HCT116 (cell line): Measurements from ENCODE around the gene TFPI2. TPM values are rescaled to one million over a fixed set of nuclear protein-coding genes. Genes with fewer than 3 reads are reported as not detected.

ENCODE experiments used
- ATAC-seq: fragments of 200-7000 bp; cut with Tn5 transposase; 2 replicates; pipeline ENCODE4 v1.9.1; 2020; ENCODE audit warnings: mild to moderate bottlenecking, moderate library complexity
- BruUV-seq: library from RNA; stranded (reverse); fragments of 400-500 nt; replicated peaks from 2 replicates; lab custom pipeline; 2021; lab: Mats Ljungman, UMichigan
- CTCF ChIA-PET: fragments of 300-600 bp; sonication (Branson Sonifier 250); formaldehyde crosslinking; loops from one replicate; lab custom pipeline; 2021; ENCODE audit warnings: antibody characterized with exemption; lab: Charles Lee
- POLR2A ChIA-PET: fragments of 300-600, 350-600 bp; sonication (Branson Sonifier 250); formaldehyde crosslinking; loops from one replicate; lab custom pipeline; 2021; ENCODE audit warnings: antibody characterized with exemption; lab: Charles Lee
- RAD21 ChIA-PET, 2 experiments: fragments of 300-600 bp; sonication (Branson Sonifier 250); formaldehyde crosslinking; loops; one replicate each; lab custom pipeline; 2023; ENCODE audit warnings: low total read pairs in 2 of 2; ENCODE audit not compliant: uncharacterized antibody in 2 of 2, unreplicated experiment in 2 of 2, low non-redundant PET in 1 of 2; lab: Charles Lee
- DNase-seq: peaks from one replicate; pipeline ENCODE4 v3.0.0-alpha.2; 2010; ENCODE audit warnings: low read depth, low spot score
- H2AFZ ChIP-seq: fragments of 200-600 bp; shearing (Covaris generic), sonication (generic); 2 replicates; pipeline ENCODE4 v1.6.1; 2017; ENCODE audit warnings: low read depth, mixed run types, mixed read lengths, antibody characterized with exemption, low read length; ENCODE audit not compliant: poor library complexity, severe bottlenecking
- H3K27ac ChIP-seq: 2 replicates; pipeline ENCODE4 v1.5.1; 2012; ENCODE audit warnings: low read depth, low read length
- H3K27me3 ChIP-seq: fragments of 200-600 bp; sonication (generic); 2 replicates; pipeline ENCODE4 v1.6.1; 2016; ENCODE audit warnings: mixed run types, low read length, mixed read lengths; ENCODE audit not compliant: insufficient read depth
- H3K36me3 ChIP-seq, 2 experiments: fragments of 200-500 bp in 1 of 2; fragments of 200-600 bp in 1 of 2; sonication (Bioruptor generic) in 1 of 2; sonication (generic) in 1 of 2; 2 replicates each; pipeline versions ENCODE4 v1.5.1 to v1.6.1; 2014 to 2016; ENCODE audit warnings: low read length in 2 of 2, inconsistent platforms in 1 of 2, mixed read lengths in 1 of 2, mixed run types in 1 of 2; ENCODE audit not compliant: insufficient read depth in 2 of 2, control insufficient read depth in 1 of 2
- H3K4me1 ChIP-seq, 2 experiments: fragments of 200-600 bp in 1 of 2; sonication (generic) in 1 of 2; 2 replicates each; pipeline versions ENCODE4 v1.5.1 to v1.6.1; 2012 to 2017; ENCODE audit warnings: low read length in 2 of 2, inconsistent platforms in 1 of 2, mild to moderate bottlenecking in 1 of 2, mixed read lengths in 1 of 2, mixed run types in 1 of 2, moderate library complexity in 1 of 2; ENCODE audit not compliant: insufficient read depth in 2 of 2, control insufficient read depth in 1 of 2
- H3K4me2 ChIP-seq: fragments of 200-600 bp; sonication (generic); 2 replicates; pipeline ENCODE4 v1.6.1; 2017; ENCODE audit warnings: mixed run types, low read length, mixed read lengths
- H3K4me3 ChIP-seq, 2 experiments: fragments of 200-600 bp in 1 of 2; sonication (generic) in 1 of 2; replicated peaks in 1 of 2; 2 replicates each; pipeline ENCODE4 v1.5.1; 2011 to 2016; ENCODE audit warnings: low read length in 2 of 2, control low read depth in 1 of 2, low read depth in 1 of 2, mild to moderate bottlenecking in 1 of 2, mixed read lengths in 1 of 2, mixed run types in 1 of 2
- H3K79me2 ChIP-seq: fragments of 200-600 bp; sonication (generic); 2 replicates; pipeline ENCODE4 v1.6.1; 2017; ENCODE audit warnings: mild to moderate bottlenecking, mixed run types, low read length, moderate library complexity, mixed read lengths; ENCODE audit not compliant: insufficient read depth
- H3K9ac ChIP-seq: fragments of 200-600 bp; sonication (generic); 2 replicates; pipeline ENCODE4 v1.6.1; 2016; ENCODE audit warnings: low read length, mixed read lengths
- H3K9me2 ChIP-seq: fragments of 200-600 bp; sonication (generic), shearing (Covaris generic); 2 replicates; pipeline ENCODE4 v1.6.1; 2017; ENCODE audit warnings: mixed run types, mild to moderate bottlenecking, moderate library complexity; ENCODE audit not compliant: insufficient read depth
- H3K9me3 ChIP-seq, 2 experiments: fragments of 200-500 bp in 1 of 2; fragments of 200-600 bp in 1 of 2; sonication (Bioruptor generic) in 1 of 2; sonication (generic) in 1 of 2; 2 replicates each; pipeline ENCODE4 v1.6.1; 2014 to 2017; ENCODE audit warnings: low read length in 2 of 2, mixed read lengths in 2 of 2, inconsistent platforms in 1 of 2, low read depth in 1 of 2, mild to moderate bottlenecking in 1 of 2, mixed run types in 1 of 2, moderate library complexity in 1 of 2; ENCODE audit not compliant: control insufficient read depth in 1 of 2, insufficient read depth in 1 of 2
- H4K20me1 ChIP-seq: fragments of 200-600 bp; sonication (generic), shearing (Covaris generic); 2 replicates; pipeline ENCODE4 v1.6.1; 2017; ENCODE audit warnings: mixed run types, mild to moderate bottlenecking, moderate library complexity; ENCODE audit not compliant: insufficient read depth
- CEBPB ChIP-seq: IDR thresholded peaks from 2 replicates; pipeline ENCODE4 v1.6.1; 2012; ENCODE audit warnings: low read depth
- ELF1 ChIP-seq: IDR thresholded peaks from 2 replicates; pipeline ENCODE4 v1.6.1; 2012; ENCODE audit warnings: low read depth, borderline replicate concordance
- RAD21 ChIP-seq: IDR thresholded peaks from 2 replicates; pipeline ENCODE4 v1.6.1; 2012; ENCODE audit warnings: low read depth, mild to moderate bottlenecking
- SP1 ChIP-seq: IDR thresholded peaks from 2 replicates; pipeline ENCODE4 v1.6.1; 2012; ENCODE audit warnings: low read depth
- SRF ChIP-seq: IDR thresholded peaks from 2 replicates; pipeline ENCODE4 v1.6.1; 2012; ENCODE audit warnings: low read depth
- TCF7L2 ChIP-seq: IDR thresholded peaks from 2 replicates; pipeline ENCODE4 v1.7.0; 2011; ENCODE audit warnings: borderline replicate concordance, inconsistent platforms; ENCODE audit not compliant: insufficient read depth, insufficient read length; ENCODE audit errors: extremely low read depth
- YY1 ChIP-seq: IDR thresholded peaks from 2 replicates; pipeline ENCODE4 v1.6.1; 2011; ENCODE audit warnings: low read length, low read depth, moderate library complexity, mild to moderate bottlenecking; ENCODE audit not compliant: insufficient replicate concordance; ENCODE audit errors: extremely low read depth
- ZFX ChIP-seq: fragments of 450-650 bp; IDR thresholded peaks from 2 replicates; pipeline ENCODE4 v1.6.1; 2017
- intact Hi-C: fragments of 100-400 bp; cut with micrococcal nuclease; formaldehyde crosslinking; loops from 2 replicates; pipeline ENCODE4 v1.10.0; 2022
- total RNA-seq: library from RNA; stranded (reverse); gene quantifications from one replicate; pipeline ENCODE4 v1.2.1, GENCODE V29; 2021; ENCODE audit not compliant: unreplicated experiment
- TF ChIP-seq, protein P1 (sequence below): IDR thresholded peaks from 2 replicates; pipeline ENCODE4 v1.6.1; 2012
- TF ChIP-seq, protein P2 (sequence below), 3 experiments: fragments of 200-600 bp in 1 of 3; sonication (generic) in 1 of 3; IDR thresholded peaks in 2 of 3; conservative IDR thresholded peaks in 1 of 3; 2 replicates each; pipeline ENCODE4 v1.5.1; 2012 to 2017; ENCODE audit warnings: low read depth in 2 of 3, low read length in 2 of 3, antibody characterized with exemption in 1 of 3, borderline replicate concordance in 1 of 3, control low read depth in 1 of 3, mild to moderate bottlenecking in 1 of 3, mixed read lengths in 1 of 3, mixed run types in 1 of 3, moderate library complexity in 1 of 3; ENCODE audit not compliant: insufficient read depth in 1 of 3

The TFPI2 gene
- total RNA-seq, 1 experiment from 2014 or later = 0.15 TPM

DNA sequence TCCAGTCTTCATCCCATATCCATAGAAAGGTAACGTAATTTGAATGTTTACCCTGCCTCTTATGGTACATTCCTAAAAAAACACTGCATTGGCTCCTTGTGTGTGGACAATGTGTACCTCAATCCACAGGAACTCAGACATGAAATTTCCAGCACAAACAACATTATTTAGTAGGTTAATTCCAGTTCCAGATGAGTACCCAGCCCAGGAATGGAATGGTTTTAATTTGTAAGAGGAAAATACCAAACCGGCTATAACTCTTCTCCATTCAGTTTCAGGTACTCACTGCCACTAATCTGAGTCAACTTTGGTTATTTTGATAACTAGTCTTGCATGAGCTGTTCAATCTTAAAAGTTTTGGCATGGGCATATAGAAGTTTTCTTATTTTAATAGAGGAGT lies 39.0 kb downstream of the TFPI2 start:
- Histone ChIP-seq H3K4me3 (no peak overlapping the region), H3K9me3 (no peaks in the 10 kb centered on the region), H3K9me2 (no peaks in the 10 kb centered on the region), H3K4me2 (no peak overlapping the region), H3K36me3 (no peaks in the 10 kb centered on the region), H3K9ac (no peak overlapping the region), H4K20me1 (no peaks in the 10 kb centered on the region), H2AFZ (no peak overlapping the region), H3K27me3 (peaks cover 4% of the 10 kb centered on the region), H3K4me1 (no peaks in the 10 kb centered on the region), H3K79me2 (no peaks in the 10 kb centered on the region), H3K27ac (no peak overlapping the region)
- TF ChIP-seq RAD21 (no peak), TCF7L2 (no peak), SRF (no peak), ZFX (no peak), YY1 (no peak), ELF1 (no peak), CEBPB (no peak), SP1 (no peak)
- TF ChIP-seq, protein P1, sequence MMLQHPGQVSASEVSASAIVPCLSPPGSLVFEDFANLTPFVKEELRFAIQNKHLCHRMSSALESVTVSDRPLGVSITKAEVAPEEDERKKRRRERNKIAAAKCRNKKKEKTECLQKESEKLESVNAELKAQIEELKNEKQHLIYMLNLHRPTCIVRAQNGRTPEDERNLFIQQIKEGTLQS = no peak
- TF ChIP-seq, protein P2, sequence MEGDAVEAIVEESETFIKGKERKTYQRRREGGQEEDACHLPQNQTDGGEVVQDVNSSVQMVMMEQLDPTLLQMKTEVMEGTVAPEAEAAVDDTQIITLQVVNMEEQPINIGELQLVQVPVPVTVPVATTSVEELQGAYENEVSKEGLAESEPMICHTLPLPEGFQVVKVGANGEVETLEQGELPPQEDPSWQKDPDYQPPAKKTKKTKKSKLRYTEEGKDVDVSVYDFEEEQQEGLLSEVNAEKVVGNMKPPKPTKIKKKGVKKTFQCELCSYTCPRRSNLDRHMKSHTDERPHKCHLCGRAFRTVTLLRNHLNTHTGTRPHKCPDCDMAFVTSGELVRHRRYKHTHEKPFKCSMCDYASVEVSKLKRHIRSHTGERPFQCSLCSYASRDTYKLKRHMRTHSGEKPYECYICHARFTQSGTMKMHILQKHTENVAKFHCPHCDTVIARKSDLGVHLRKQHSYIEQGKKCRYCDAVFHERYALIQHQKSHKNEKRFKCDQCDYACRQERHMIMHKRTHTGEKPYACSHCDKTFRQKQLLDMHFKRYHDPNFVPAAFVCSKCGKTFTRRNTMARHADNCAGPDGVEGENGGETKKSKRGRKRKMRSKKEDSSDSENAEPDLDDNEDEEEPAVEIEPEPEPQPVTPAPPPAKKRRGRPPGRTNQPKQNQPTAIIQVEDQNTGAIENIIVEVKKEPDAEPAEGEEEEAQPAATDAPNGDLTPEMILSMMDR (IDR thresholded peaks at IDR 0.05 in 2 of 3, conservative IDR thresholded peaks at IDR 0.05 in 1 of 3; ENCODE audit: borderline replicate concordance in 1 of 3, insufficient read depth in 1 of 3, low read depth in 2 of 3, low read length in 2 of 3) = no peak
- DNase-seq = no peak
- RAD21 ChIA-PET = no interaction called here
- intact Hi-C loops = no loop called here
- CTCF ChIA-PET = no interaction called here
- ATAC-seq = no peak
- no TSS peak for BruUV-seq
- POLR2A ChIA-PET = no interaction called here
